HG02642 (cell line): Measurements from ENCODE around the gene HNRNPU.
A peak's percentile ranks its signal among the peaks of the same experiment; 100 is the strongest.

Source experiments
- ATAC-seq: cut with Tn5 transposase; IDR thresholded peaks from one replicate; pipeline ENCODE4 v1.9.1; 2021; ENCODE audit warnings: mild to moderate bottlenecking; ENCODE audit not compliant: unreplicated experiment, poor library complexity

Gene HNRNPU

GRCh38 chr1:244813327-244813726, 51.0 kb downstream of the HNRNPU start:
- no peak for ATAC-seq

DNA sequence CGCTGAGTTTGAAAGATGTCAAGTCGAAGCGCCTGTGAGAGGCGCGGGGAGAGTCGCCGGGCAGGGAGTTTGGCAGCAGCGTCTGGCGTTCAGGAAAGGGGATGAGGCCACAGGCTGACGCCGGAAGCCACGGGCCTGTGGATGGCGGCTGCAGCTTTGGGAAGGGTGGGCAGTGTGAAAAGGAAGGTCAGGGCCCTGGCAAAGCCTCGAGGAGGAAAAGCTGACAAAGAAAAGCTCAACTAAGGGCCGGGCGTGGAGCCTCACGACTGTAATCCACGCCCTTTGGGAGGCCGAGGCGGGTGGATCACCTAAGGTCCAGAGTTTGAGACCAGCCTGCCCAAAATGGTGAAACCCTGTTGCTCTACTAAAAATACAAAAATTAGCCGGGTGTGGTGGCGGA, 54.1 kb downstream of the HNRNPU start:
- ATAC-seq: no peak

GRCh38 chr1:244807138-244807537, 57.2 kb downstream of the HNRNPU start:
- ATAC-seq: no peak

DNA sequence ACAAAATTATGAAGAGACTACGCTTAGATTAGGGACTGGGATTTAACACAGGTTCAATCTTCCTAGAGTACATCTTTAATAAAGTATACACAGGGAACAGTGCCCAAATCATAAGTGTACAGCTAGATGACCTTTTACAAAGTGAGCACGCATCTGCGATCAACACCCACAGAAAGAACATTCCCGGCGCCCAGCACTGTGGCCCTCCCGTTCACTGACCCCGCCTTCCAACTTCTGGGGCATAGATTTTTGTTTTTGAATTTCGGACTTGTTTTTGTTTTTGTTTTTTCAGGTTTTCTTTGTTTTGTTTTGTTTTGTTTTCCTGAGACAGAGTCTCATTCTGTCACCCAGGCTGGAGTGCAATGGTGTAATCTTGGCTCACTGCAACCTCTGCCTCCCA, 59.5 kb downstream of the HNRNPU start:
- ATAC-seq: no peak

- ATAC-seq: no peak
Observed at GRCh38 chr1:244802556-244803239, 61.6 kb downstream of the HNRNPU start.

- ATAC-seq: no peak
Observed at GRCh38 chr1:244802041-244802440, 62.3 kb downstream of the HNRNPU start.

GRCh38 chr1:244801246-244801645, 63.1 kb downstream of the HNRNPU start:
- peak; percentile 80 for ATAC-seq

GRCh38 chr1:244800821-244801220, 63.5 kb downstream of the HNRNPU start:
- ATAC-seq: no peak
